Panc1 (cell line): ENCODE measurements around the gene RBM10.

ENCODE experiments used
- POLR2AphosphoS5 ChIP-seq: IDR thresholded peaks from 2 replicates; pipeline ENCODE4 v1.6.1; 2012; ENCODE audit warnings: mild to moderate bottlenecking, low read depth, low read length, moderate library complexity
- REST ChIP-seq, 2 experiments: IDR thresholded peaks; 2 replicates each; pipeline ENCODE4 v1.6.1; 2011 to 2012; ENCODE audit warnings: low read depth in 2 of 2, control low read depth in 1 of 2, low read length in 1 of 2, mild to moderate bottlenecking in 1 of 2, moderate library complexity in 1 of 2; ENCODE audit not compliant: insufficient read depth in 1 of 2
- SIN3A ChIP-seq: IDR thresholded peaks from 2 replicates; pipeline ENCODE4 v1.6.1; 2012; ENCODE audit warnings: low read depth, mild to moderate bottlenecking, low read length, moderate library complexity, borderline replicate concordance; ENCODE audit not compliant: insufficient read depth
- TCF7L2 ChIP-seq: IDR thresholded peaks from 2 replicates; pipeline ENCODE4 v1.6.1; 2011; ENCODE audit warnings: mild to moderate bottlenecking, low read depth, low read length, inconsistent platforms
- TF ChIP-seq, protein P1 (sequence below): fragments of 450-650 bp; IDR thresholded peaks from 2 replicates; pipeline ENCODE4 v1.5.1; 2017; ENCODE audit warnings: mild to moderate bottlenecking

GRCh38 chrX:47231167-47231566 lies 86.1 kb downstream of the RBM10 start:
- TF ChIP-seq POLR2AphosphoS5 (no peak), SIN3A (no peak), REST (IDR thresholded peaks at IDR 0.05; ENCODE audit: insufficient read depth in 1 of 2, low read depth in 2 of 2, low read length in 1 of 2) (no peak), TCF7L2 (no peak)
- TF ChIP-seq, protein P1, sequence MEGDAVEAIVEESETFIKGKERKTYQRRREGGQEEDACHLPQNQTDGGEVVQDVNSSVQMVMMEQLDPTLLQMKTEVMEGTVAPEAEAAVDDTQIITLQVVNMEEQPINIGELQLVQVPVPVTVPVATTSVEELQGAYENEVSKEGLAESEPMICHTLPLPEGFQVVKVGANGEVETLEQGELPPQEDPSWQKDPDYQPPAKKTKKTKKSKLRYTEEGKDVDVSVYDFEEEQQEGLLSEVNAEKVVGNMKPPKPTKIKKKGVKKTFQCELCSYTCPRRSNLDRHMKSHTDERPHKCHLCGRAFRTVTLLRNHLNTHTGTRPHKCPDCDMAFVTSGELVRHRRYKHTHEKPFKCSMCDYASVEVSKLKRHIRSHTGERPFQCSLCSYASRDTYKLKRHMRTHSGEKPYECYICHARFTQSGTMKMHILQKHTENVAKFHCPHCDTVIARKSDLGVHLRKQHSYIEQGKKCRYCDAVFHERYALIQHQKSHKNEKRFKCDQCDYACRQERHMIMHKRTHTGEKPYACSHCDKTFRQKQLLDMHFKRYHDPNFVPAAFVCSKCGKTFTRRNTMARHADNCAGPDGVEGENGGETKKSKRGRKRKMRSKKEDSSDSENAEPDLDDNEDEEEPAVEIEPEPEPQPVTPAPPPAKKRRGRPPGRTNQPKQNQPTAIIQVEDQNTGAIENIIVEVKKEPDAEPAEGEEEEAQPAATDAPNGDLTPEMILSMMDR: no peak
